HUES48 (cell line): ENCODE results near the gene DCC.
"Not testable (repeated sequence)": the region's sequence is repeated elsewhere in the genome, so short reads cannot be mapped to it uniquely, and the experiment has no call there.

ENCODE experiments used
- H3K27ac ChIP-seq: one replicate; pipeline ENCODE4 v1.7.0; 2013; ENCODE audit warnings: low read depth, low read length, inconsistent platforms
- H3K27me3 ChIP-seq: 2 replicates; pipeline ENCODE4 v1.6.1; 2013; ENCODE audit warnings: mild to moderate bottlenecking, low read length; ENCODE audit not compliant: control insufficient read depth, insufficient read depth
- H3K36me3 ChIP-seq: 2 replicates; pipeline ENCODE4 v1.6.1; 2013; ENCODE audit warnings: low read length; ENCODE audit not compliant: control insufficient read depth, insufficient read depth
- H3K4me1 ChIP-seq: 2 replicates; pipeline ENCODE4 v1.6.1; 2013; ENCODE audit warnings: mild to moderate bottlenecking, low read length; ENCODE audit not compliant: control insufficient read depth, insufficient read depth
- H3K4me3 ChIP-seq: 2 replicates; pipeline ENCODE4 v1.5.1; 2013; ENCODE audit warnings: mild to moderate bottlenecking, low read depth, low read length
- H3K9ac ChIP-seq: 2 replicates; pipeline ENCODE4 v1.6.1; 2013; ENCODE audit warnings: mild to moderate bottlenecking, low read depth, low read length, moderate library complexity
- H3K9me3 ChIP-seq: 2 replicates; pipeline ENCODE4 v1.6.1; 2013; ENCODE audit warnings: low read length; ENCODE audit not compliant: control insufficient read depth, insufficient read depth

Gene DCC

GRCh38 chr18:53468173-53468572 is 1128.2 kb downstream of the DCC start:
- not testable (repeated sequence) for H3K9me3 ChIP-seq, H3K27me3 ChIP-seq, H3K27ac ChIP-seq, H3K4me3 ChIP-seq, H3K4me1 ChIP-seq, H3K36me3 ChIP-seq, H3K9ac ChIP-seq

GRCh38 chr18:53472546-53472945 is 1132.5 kb downstream of the DCC start:
- H3K4me1 ChIP-seq, result no peaks in the 10 kb centered on the region
- no peak overlapping the region for H3K27ac ChIP-seq
- no peaks in the 10 kb centered on the region for H3K27me3 ChIP-seq
- H3K9ac ChIP-seq, result no peak overlapping the region
- no peaks in the 10 kb centered on the region; the same call in 1 of the 2 replicates for H3K9me3 ChIP-seq
- H3K4me3 ChIP-seq, result no peak overlapping the region
- no peaks in the 10 kb centered on the region for H3K36me3 ChIP-seq

- Histone ChIP-seq H3K4me1 (no peaks in the 10 kb centered on the region), H3K36me3 (no peaks in the 10 kb centered on the region), H3K27me3 (no peaks in the 10 kb centered on the region), H3K9ac (no peak overlapping the region), H3K27ac (no peak overlapping the region), H3K9me3 (no peaks in the 10 kb centered on the region; the same call in 1 of the 2 replicates), H3K4me3 (no peak overlapping the region)
Observed at GRCh38 chr18:53478155-53478554, 1138.2 kb downstream of the DCC start.

- Histone ChIP-seq H3K4me3 (no peak overlapping the region), H3K27ac (no peak overlapping the region), H3K4me1 (peaks cover 4% of the 10 kb centered on the region; the same call in 1 of the 2 replicates), H3K9ac (no peak overlapping the region), H3K36me3 (no peaks in the 10 kb centered on the region), H3K27me3 (no peaks in the 10 kb centered on the region), H3K9me3 (no peaks in the 10 kb centered on the region)
Observed at GRCh38 chr18:53486296-53486695, 1146.3 kb downstream of the DCC start.

GRCh38 chr18:53489266-53489665 is 1149.3 kb downstream of the DCC start:
- Histone ChIP-seq H3K4me1 (peaks cover 4% of the 10 kb centered on the region; the same call in 1 of the 2 replicates), H3K27me3 (no peaks in the 10 kb centered on the region), H3K4me3 (no peak overlapping the region), H3K9ac (no peak overlapping the region), H3K36me3 (no peaks in the 10 kb centered on the region), H3K27ac (no peak overlapping the region), H3K9me3 (no peaks in the 10 kb centered on the region)

GRCh38 chr18:53490019-53490418 is 1150.0 kb downstream of the DCC start:
- no peak overlapping the region for H3K27ac ChIP-seq
- H3K4me3 ChIP-seq, result no peak overlapping the region
- H3K9me3 ChIP-seq, result no peaks in the 10 kb centered on the region
- no peak overlapping the region for H3K9ac ChIP-seq
- H3K4me1 ChIP-seq, result peaks cover 4% of the 10 kb centered on the region; the same call in 1 of the 2 replicates
- no peaks in the 10 kb centered on the region for H3K27me3 ChIP-seq
- no peaks in the 10 kb centered on the region for H3K36me3 ChIP-seq

GRCh38 chr18:53496028-53496427 is 1156.0 kb downstream of the DCC start:
- Histone ChIP-seq H3K9ac (no peak overlapping the region), H3K27me3 (no peaks in the 10 kb centered on the region), H3K4me1 (no peaks in the 10 kb centered on the region), H3K4me3 (no peak overlapping the region), H3K9me3 (no peaks in the 10 kb centered on the region), H3K36me3 (no peaks in the 10 kb centered on the region), H3K27ac (no peak overlapping the region)

- H3K9me3 ChIP-seq, result no peaks in the 10 kb centered on the region
- no peaks in the 10 kb centered on the region for H3K36me3 ChIP-seq
- H3K27me3 ChIP-seq, result no peaks in the 10 kb centered on the region
- no peaks in the 10 kb centered on the region for H3K4me1 ChIP-seq
- no peak overlapping the region for H3K4me3 ChIP-seq
- no peak overlapping the region for H3K27ac ChIP-seq
- H3K9ac ChIP-seq, result no peak overlapping the region
Observed at GRCh38 chr18:53503914-53504441, 1164.0 kb downstream of the DCC start.

GRCh38 chr18:53508529-53508928 is 1168.5 kb downstream of the DCC start:
- H3K27ac ChIP-seq, result no peak overlapping the region
- H3K9ac ChIP-seq, result no peak overlapping the region
- H3K4me3 ChIP-seq, result no peak overlapping the region
- no peaks in the 10 kb centered on the region for H3K36me3 ChIP-seq
- H3K27me3 ChIP-seq, result no peaks in the 10 kb centered on the region
- H3K9me3 ChIP-seq, result no peaks in the 10 kb centered on the region
- 0 out of 2 replicates have a peak, but pooled peaks cover 2% of the 10 kb centered on the region for H3K4me1 ChIP-seq

- no peak overlapping the region for H3K9ac ChIP-seq
Observed at GRCh38 chr18:53509886-53510285, 1169.9 kb downstream of the DCC start.

GRCh38 chr18:53511725-53512124 is 1171.7 kb downstream of the DCC start:
- not testable (repeated sequence) for H3K4me3 ChIP-seq, H3K36me3 ChIP-seq, H3K27ac ChIP-seq, H3K9ac ChIP-seq, H3K9me3 ChIP-seq, H3K4me1 ChIP-seq, H3K27me3 ChIP-seq

More at GRCh38 chr18:53509886-53510285, 1169.9 kb downstream of the DCC start:
- Histone ChIP-seq H3K4me1 (0 out of 2 replicates have a peak, but pooled peaks cover 2% of the 10 kb centered on the region), H3K27ac (no peak overlapping the region), H3K9me3 (no peaks in the 10 kb centered on the region), H3K4me3 (no peak overlapping the region), H3K27me3 (no peaks in the 10 kb centered on the region), H3K36me3 (no peaks in the 10 kb centered on the region)
